Measurements from ENCODE around the gene TET2.

The TET2 gene

DNA sequence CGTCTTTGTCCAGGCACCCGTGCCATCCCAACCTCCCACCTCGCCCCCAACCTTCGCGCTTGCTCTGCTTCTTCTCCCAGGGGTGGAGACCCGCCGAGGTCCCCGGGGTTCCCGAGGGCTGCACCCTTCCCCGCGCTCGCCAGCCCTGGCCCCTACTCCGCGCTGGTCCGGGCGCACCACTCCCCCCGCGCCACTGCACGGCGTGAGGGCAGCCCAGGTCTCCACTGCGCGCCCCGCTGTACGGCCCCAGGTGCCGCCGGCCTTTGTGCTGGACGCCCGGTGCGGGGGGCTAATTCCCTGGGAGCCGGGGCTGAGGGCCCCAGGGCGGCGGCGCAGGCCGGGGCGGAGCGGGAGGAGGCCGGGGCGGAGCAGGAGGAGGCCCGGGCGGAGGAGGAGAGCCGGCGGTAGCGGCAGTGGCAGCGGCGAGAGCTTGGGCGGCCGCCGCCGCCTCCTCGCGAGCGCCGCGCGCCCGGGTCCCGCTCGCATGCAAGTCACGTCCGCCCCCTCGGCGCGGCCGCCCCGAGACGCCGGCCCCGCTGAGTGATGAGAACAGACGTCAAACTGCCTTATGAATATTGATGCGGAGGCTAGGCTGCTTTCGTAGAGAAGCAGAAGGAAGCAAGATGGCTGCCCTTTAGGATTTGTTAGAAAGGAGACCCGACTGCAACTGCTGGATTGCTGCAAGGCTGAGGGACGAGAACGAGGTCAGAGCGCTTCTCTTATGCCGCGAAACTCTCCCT, at the start of gene TET2:
TET2 (plus strand) TSS at position 601 of the 740 bp plus-strand sequence. CDS start 87,067 bp downstream, outside the sequence.
- DNase-seq = peak; percentile 77

- no peak for DNase-seq
Measured at GRCh38 chr4:105102016-105102415, 44.7 kb upstream of the TET2 start.

- DNase-seq = no peak
Measured at GRCh38 chr4:105106426-105106825, 40.2 kb upstream of the TET2 start.

DNA sequence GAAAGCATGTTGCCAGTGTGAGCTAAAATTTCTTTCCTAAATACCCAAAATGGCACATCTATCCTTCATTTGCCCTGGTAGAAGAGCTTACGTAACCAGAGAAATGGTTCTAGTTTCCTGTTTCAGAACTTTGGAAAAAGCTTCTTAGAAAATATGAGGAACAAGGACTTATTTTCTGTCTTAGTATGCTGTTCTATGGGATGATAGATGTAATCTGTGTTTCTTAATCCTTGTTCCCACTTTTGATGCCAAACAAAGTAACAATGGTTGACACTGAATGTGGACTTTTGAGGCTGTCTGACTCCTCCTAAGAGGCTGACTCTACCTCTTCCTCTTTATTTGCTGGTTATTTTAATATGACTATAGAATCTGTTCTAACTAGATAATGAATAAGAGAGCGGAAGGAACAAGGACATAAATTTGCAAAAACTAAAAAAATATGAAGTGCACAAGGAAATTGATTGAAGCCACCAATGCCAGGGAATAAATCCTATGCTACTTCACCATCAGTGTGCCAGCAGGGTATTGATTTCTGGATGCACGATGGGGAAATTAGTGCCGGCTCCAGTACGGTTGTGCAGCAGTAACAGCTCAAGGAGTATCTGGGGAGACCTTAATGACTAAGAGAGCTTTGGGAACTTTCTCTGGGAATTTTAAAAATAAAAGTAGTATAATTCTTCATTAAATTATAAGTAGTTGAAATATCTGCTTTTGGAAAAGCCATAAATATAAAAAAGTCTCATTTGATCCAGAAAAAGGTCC, 39.4 kb upstream of the TET2 start:
- no peak for DNase-seq

GRCh38 chr4:105108971-105109370, 37.7 kb upstream of the TET2 start:
- no peak for DNase-seq

- DNase-seq = no peak
Measured at GRCh38 chr4:105112274-105112673, 34.4 kb upstream of the TET2 start.

GRCh38 chr4:105113800-105114199, 32.9 kb upstream of the TET2 start:
- no peak for DNase-seq

DNA sequence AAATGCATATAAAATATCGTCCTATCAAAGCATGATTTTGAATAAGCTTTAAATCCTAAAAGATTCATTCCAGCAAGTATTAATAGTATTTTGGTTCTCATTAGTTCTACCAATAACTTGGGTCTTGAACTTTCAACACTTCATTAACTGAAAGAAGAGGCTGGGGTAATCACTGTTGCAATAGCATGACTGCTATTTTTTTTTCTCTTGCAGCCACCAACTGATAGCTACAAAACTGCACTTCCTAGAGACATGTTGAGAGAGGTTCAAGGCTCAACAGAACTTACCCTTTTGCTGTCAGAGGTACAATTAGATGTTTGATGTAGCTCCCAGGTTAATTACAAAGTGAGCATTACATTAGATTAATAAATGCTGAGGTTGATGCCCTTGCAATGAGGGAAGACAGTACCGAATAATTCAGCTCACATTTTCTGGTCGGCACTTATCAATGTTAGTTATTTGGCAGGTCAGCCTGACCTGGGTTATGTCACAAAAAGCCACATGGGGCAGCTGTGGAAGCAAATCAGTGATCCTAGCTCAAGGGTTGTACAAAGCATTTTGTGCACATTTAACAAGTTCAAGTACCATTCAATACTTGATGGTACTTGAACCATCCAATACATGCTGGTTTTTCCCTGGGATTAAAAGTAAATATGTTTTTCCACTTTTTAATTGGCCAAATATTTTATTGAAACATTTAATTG, 29.9 kb upstream of the TET2 start:
- no peak for DNase-seq

DNA sequence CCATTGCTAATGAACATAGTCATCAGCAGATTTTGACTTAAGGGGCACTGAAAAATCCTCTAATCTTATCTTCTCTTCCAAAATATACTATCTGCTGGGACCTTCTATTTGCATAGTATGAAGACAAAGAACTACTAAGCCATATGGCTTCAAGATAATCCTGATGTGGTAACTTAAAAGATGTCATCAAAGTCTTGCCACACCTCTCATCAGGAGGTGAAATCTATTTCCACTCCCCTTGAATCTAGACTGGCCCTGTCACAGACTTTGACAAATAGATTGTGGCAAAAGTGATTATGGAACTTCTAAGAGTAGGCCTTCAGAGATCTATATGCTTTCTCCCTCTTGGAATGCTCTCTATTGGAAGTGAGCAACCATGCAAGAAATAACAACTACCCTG, 27.3 kb upstream of the TET2 start:
- no peak for DNase-seq

DNA sequence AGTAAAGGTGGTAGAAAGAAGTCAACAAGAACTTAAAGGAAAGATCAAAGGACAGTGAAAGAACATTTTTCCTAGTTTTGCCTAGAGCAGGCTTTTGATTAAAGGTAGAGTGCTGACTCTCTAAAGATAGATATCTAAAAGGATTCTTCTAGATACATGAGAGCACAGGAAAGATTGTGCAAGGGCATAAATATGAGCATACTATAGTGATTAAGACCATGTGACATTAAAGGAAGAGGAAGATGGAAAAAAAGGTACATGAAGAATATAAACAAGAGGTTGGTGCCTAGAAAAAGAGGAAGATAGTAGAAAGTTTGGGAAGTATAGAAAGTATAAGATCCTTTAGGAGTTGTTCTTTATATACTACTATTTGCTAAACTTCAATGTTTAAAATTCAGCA, 26.1 kb upstream of the TET2 start:
- DNase-seq = no peak

- no peak for DNase-seq
Measured at GRCh38 chr4:105122350-105122749, 24.3 kb upstream of the TET2 start.

GRCh38 chr4:105126311-105127169, 20.1 kb upstream of the TET2 start:
- no peak for DNase-seq

GRCh38 chr4:105127170-105127445, 19.6 kb upstream of the TET2 start:
- DNase-seq = no peak

DNA sequence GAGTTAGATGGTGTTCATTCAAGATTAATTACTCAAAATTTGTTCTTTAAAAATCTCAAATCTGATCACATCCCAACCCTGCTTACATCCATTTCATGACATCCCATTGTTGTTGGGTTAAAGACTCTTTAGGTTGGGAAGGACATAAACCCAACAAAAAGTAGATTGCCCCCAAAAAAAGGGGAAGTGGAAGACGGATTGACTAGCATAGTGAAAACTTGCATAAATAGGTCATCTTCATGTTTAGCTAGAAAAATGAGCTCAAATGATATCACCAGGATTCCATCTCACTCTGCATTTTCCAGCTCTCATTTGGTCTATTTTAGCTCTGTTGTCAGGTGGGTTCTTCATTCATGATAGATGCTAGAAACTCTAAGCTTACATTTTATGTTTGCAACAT, 18.5 kb upstream of the TET2 start:
- no peak for DNase-seq

DNA sequence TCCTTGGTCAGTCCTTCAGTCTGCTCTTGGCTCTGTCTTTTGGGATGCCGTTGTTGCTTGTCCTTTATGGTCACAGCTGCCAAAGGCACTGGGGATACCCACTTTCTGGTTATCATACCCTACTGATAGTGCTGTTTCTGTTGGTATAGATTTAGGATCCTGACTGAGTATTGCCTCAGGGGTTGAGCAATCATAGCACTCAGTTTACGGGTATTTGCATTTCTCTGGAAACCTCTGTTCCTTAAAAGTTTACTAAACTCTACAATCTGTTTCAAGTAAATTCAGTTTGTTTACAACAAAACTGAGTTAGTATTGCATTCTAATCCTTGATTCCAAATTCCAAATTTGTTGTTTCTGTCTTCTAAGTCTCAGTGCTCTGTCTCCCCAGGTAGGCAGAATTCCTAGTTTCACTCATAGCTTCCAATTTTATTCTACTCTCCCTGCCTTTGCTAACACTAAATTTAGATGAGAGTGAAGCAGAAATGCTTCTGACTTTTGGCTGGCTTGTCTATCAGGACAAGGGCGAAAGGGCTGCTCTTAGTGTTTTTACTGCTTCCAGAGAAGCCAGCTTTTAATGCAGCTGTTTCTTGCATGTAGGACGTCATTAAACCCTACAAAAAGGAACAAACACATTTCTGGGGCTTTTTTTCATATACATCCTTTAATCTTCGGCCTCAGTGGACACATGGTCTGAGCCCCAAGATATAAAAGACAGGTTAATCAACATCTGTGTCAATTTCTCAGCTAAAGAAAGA, 17.2 kb upstream of the TET2 start:
- DNase-seq = no peak

- DNase-seq = no peak
Measured at GRCh38 chr4:105130945-105131344, 15.7 kb upstream of the TET2 start.

- DNase-seq = no peak
Measured at GRCh38 chr4:105133976-105134375, 12.7 kb upstream of the TET2 start.

GRCh38 chr4:105135785-105136184, 10.9 kb upstream of the TET2 start:
- DNase-seq = no peak

- DNase-seq = no peak
Measured at GRCh38 chr4:105137121-105137875, 9.4 kb upstream of the TET2 start.

DNA sequence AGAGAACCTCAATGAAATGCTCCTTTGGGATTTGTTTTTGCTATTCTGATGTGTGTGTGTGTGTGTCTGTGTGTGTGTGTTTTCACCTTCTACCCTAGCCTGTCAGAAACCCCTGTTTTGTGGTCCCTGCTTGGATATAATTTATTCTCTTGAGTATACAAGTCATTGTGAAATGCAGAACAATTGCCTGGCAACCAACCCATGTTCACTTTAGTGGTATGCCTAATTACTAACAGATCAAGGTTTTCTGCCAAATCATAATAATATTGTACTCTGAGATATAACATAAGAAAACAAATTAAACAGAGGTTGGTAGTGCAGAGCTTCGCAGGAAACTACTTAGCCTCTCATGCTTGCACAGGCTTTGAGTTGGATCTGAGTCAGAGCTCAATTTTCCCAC, 7.0 kb upstream of the TET2 start:
- DNase-seq = no peak

DNA sequence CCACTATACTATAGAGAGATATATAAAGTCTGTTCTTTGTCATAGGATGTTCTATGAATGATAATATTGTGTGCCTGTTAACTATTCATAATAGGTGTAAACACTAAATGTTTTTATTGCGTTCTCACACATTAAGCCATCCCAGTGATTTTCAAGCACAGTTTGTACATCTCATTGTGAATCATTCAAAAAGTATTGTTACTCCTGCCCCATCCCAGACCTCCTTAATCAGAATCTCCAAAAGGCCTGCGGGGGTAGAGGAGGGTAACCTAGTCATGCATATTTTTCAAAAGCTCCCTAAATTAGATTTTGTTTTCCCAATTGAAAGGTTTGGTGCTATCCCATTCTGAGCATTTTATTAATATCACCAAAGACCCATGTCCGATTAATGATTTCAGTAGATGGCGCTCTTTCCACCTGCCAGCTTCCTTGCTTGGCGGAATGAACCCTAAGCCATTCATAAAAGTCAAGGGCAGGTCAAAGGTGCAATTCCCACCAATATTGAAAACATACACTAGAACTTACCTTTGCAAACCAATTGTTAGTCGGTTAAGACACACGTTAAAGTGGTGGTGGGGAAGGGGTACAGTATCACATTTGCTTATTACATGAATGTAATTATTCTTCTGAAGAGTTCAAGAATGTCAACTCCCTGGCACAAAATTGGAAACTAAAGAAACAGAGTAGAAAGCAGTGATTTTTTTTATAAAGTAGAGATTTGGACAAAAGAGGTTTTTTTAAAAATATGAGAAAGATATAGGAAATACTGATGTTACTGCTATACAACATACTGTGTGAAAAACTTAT, 5.8 kb upstream of the TET2 start:
- peak; percentile 15 for DNase-seq
